GM12878 (cell line): ENCODE measurements around the gene PCDH1. TPM values are rescaled to one million over a fixed set of nuclear protein-coding genes. Genes with fewer than 3 reads are reported as not detected.

Experiments used
- ATAC-seq: fragments of 200-7000 bp; cut with Tn5 transposase; 3 replicates; pipeline ENCODE4 v1.9.1; 2020; ENCODE audit warnings: mild to moderate bottlenecking, moderate library complexity
- BruUV-seq: library from RNA; stranded (reverse); fragments of 400-500 nt; replicated peaks from 2 replicates; lab custom pipeline; 2021; lab: Mats Ljungman, UMichigan
- CTCF ChIA-PET: fragments of 300-600 bp; sonication (Branson Sonifier 250); formaldehyde crosslinking; extraction: SDS; loops from one replicate; lab custom pipeline; 2021; ENCODE audit warnings: inconsistent platforms; lab: Yijun Ruan, JAX
- POLR2A ChIA-PET: fragments of 350-600 bp; formaldehyde crosslinking; extraction: SDS; loops from one replicate; lab custom pipeline; 2021; ENCODE audit warnings: inconsistent platforms; lab: Charles Lee
- RAD21 ChIA-PET: fragments of 300-600 bp; sonication (Branson Sonifier 250); formaldehyde crosslinking; loops from one replicate; lab custom pipeline; 2023; ENCODE audit warnings: antibody characterized with exemption; ENCODE audit not compliant: unreplicated experiment; lab: Charles Lee
- SMC1A ChIA-PET: fragments of 300-600 bp; sonication (Branson Sonifier 250); formaldehyde crosslinking; loops from one replicate; lab custom pipeline; 2023; ENCODE audit not compliant: unreplicated experiment, uncharacterized antibody; lab: Charles Lee
- DNase-seq: peaks from one replicate; pipeline ENCODE4 v3.0.0-alpha.2; 2011; ENCODE audit warnings: low read depth, low spot score
- FAIRE-seq: peaks from 3 replicates; lab custom pipeline; 2011; peaks lifted over from hg19 to GRCh38; lab: Jason Lieb, UNC
- H2AFZ ChIP-seq: 2 replicates; pipeline ENCODE4 v1.6.0; 2011; ENCODE audit warnings: low read depth, low read length, control low read depth; ENCODE audit not compliant: control insufficient read depth
- H3K27ac ChIP-seq: 2 replicates; pipeline ENCODE4 v1.5.1; 2011; ENCODE audit warnings: control low read depth; ENCODE audit not compliant: control insufficient read depth, insufficient read depth
- H3K27me3 ChIP-seq, 2 experiments: replicated peaks in 1 of 2; 2 replicates each; pipeline versions ENCODE4 v1.6.0 to v1.6.1; 2011; ENCODE audit warnings: low read length in 1 of 2; ENCODE audit not compliant: control insufficient read depth in 2 of 2, insufficient read depth in 2 of 2
- H3K36me3 ChIP-seq, 2 experiments: 2 replicates each; pipeline ENCODE4 v1.5.1; 2011; ENCODE audit warnings: low read length in 1 of 2; ENCODE audit not compliant: control insufficient read depth in 2 of 2, insufficient read depth in 2 of 2
- H3K4me1 ChIP-seq: 2 replicates; pipeline ENCODE4 v1.6.1; 2011; ENCODE audit warnings: mild to moderate bottlenecking, low read length, moderate library complexity, mixed read lengths; ENCODE audit not compliant: control insufficient read depth, insufficient read depth
- H3K4me2 ChIP-seq: 2 replicates; pipeline ENCODE4 v1.6.0; 2011; ENCODE audit warnings: control low read depth; ENCODE audit not compliant: control insufficient read depth, insufficient read depth
- H3K4me3 ChIP-seq: fragments of 200-600 bp; sonication (generic); 2 replicates; pipeline ENCODE4 v1.5.1; 2016
- H3K79me2 ChIP-seq: 2 replicates; pipeline ENCODE4 v1.6.0; 2011; ENCODE audit warnings: low read length; ENCODE audit not compliant: control insufficient read depth, insufficient read depth
- H3K9ac ChIP-seq: 2 replicates; pipeline ENCODE4 v1.8.0; 2011; ENCODE audit warnings: low read length, control low read depth, mixed read lengths; ENCODE audit not compliant: control insufficient read depth, insufficient read depth
- H3K9me3 ChIP-seq: replicated peaks from 3 replicates; pipeline ENCODE4 v1.5.1; 2011; ENCODE audit warnings: mild to moderate bottlenecking, low read length; ENCODE audit not compliant: control insufficient read depth, insufficient read depth
- H4K20me1 ChIP-seq: 2 replicates; pipeline ENCODE4 v1.6.0; 2011; ENCODE audit not compliant: control insufficient read depth, insufficient read depth
- CHD1 ChIP-seq: IDR thresholded peaks from 2 replicates; pipeline ENCODE4 v1.6.1; 2012; ENCODE audit warnings: low read depth, low read length, improper control_type of control experiment
- DPF2 ChIP-seq: fragments of 450-650 bp; IDR thresholded peaks from 2 replicates; pipeline ENCODE4 v1.6.1; 2017; ENCODE audit warnings: mild to moderate bottlenecking
- PKNOX1 ChIP-seq: fragments of 450-650 bp; IDR thresholded peaks from 2 replicates; pipeline ENCODE4 v1.6.1; 2016; ENCODE audit warnings: mild to moderate bottlenecking
- ZBTB11 ChIP-seq: fragments of 450-650 bp; formaldehyde crosslinking; IDR thresholded peaks from 2 replicates; pipeline ENCODE4 v1.5.0; 2022; ENCODE audit warnings: mild to moderate bottlenecking, missing genetic modification characterization
- WGBS: methylation state at CpG from one replicate; pipeline ENCODE4 v1.1.6; 2016; ENCODE audit warnings: low lambda C conversion rate; ENCODE audit not compliant: insufficient replicate concordance, insufficient coverage; ENCODE audit errors: missing lambda C conversion rate; 5-methylcytosine and 5-hydroxymethylcytosine counted together
- in situ Hi-C: fragments of 300-500 bp; cut with MboI; formaldehyde crosslinking; loops from 9 replicates; pipeline ENCODE4 v1.14.3; 2018; ENCODE audit warnings: mixed read lengths
- intact Hi-C: fragments of 100-400 bp; cut with micrococcal nuclease; formaldehyde crosslinking; loops from one replicate; pipeline ENCODE4 v1.14.2; 2022; ENCODE audit not compliant: unreplicated experiment
- polyA plus RNA-seq, 11 experiments: library from polyadenylated mRNA; depleted of rRNA in 4 of 11; unstranded in 6 of 11; stranded (reverse) in 5 of 11; fragments of >200 nt; fragmentation: Nextera tagmentation in 4 of 11; fragmentation: Illumina TruSeq in 1 of 11; extraction: Ambion mirVana in 4 of 11; extraction: Trizol in 1 of 11; gene quantifications; 1 replicate in 1 of 11; 2 replicates in 10 of 11; pipeline versions ENCODE4 v1.2.1 to v1.2.3, GENCODE V29; 2011 to 2016; ENCODE audit warnings: inconsistent platforms in 2 of 11, missing spikeins in 2 of 11, low read depth in 1 of 11
- total RNA-seq, 4 experiments: library from RNA; depleted of rRNA in 3 of 4; stranded (reverse); fragments of >200 nt in 3 of 4; fragmentation: Illumina TruSeq in 1 of 4; extraction: Trizol in 1 of 4; gene quantifications; 2 replicates each; pipeline versions ENCODE4 v1.2.1 to v1.2.3, GENCODE V29; 2013 to 2021

Gene PCDH1
- total and polyA plus RNA-seq, 10 of the 15 experiments (the other 5 are each of a cell fraction or from before 2014, with no cell fraction given): 0.07 to 0.36 (median 0.16) TPM; not detected in 7

GRCh38 chr5:141902015-141902814 lies 24.0 kb upstream of the PCDH1 start:
- no peak for ATAC-seq
- H3K9ac ChIP-seq: no peak overlapping the region
- BruUV-seq: no TSS peak
- ChIA-PET SMC1A (no interaction called here), CTCF (interaction anchor here (1.0 kb wide), 1 partner anchor 39 kb away, joined by 4 read pairs; no protein-coding TSS in a partner anchor), POLR2A (no interaction called here), RAD21 (no interaction called here)
- no peak overlapping the region for H2AFZ ChIP-seq
- H3K4me2 ChIP-seq: no peak overlapping the region
- H3K36me3 ChIP-seq: no peaks in the 10 kb centered on the region
- H3K9me3 ChIP-seq: no peaks in the 10 kb centered on the region
- FAIRE-seq: no peak
- intact Hi-C loops: no loop called here
- H3K27me3 ChIP-seq: no peaks in the 10 kb centered on the region; a peak in 2 of 4 replicates
- H3K79me2 ChIP-seq: no peaks in the 10 kb centered on the region
- in situ Hi-C loops: no loop called here
- H3K4me3 ChIP-seq: no peak overlapping the region
- H4K20me1 ChIP-seq: no peaks in the 10 kb centered on the region
- no peak for DNase-seq
- TF ChIP-seq DPF2 (no peak), PKNOX1 (no peak), ZBTB11 (CRISPR knock-in tag) (no peak), CHD1 (no peak)
- H3K4me1 ChIP-seq: no peaks in the 10 kb centered on the region
- 17% methylated on average over 5 of the region's 5 CpGs for WGBS
- no peak overlapping the region for H3K27ac ChIP-seq
